ENCODE measurements around the gene THEMIS. TPM values are rescaled to one million over a fixed set of nuclear protein-coding genes. Genes with fewer than 3 reads are reported as not detected.

Gene THEMIS
- total and polyA plus RNA-seq, 2 of the 4 experiments (the other 2 are of a cell fraction), result not detected

DNA sequence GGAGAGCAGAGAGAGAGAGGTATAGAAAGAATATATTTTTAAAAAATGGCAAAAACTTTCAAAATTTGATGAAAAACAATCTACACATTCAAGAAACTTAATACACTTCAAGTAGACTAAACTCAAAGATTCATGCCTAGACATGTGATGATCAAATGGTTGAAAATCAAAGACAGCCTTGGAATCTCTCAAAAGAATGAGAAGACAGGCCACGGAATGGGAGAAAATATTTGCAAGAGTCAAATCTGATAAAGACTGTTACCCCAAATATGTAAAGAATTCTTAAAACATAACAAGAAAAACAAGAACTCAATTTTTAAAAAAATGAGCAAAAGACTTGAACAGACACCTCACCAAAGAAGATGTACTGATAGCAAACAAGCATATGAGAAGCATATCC, 49.7 kb downstream of the THEMIS start:
- Histone ChIP-seq H2BK20ac (ENCODE audit: low read depth, low read length) (no peak overlapping the region), H4K20me1 (ENCODE audit: insufficient read depth, low read length) (no peaks in the 10 kb centered on the region), H3K9me1 (ENCODE audit: insufficient read depth, low read length) (no peaks in the 10 kb centered on the region), H2AFZ (replicated peaks; ENCODE audit: low read length, poor library complexity) (no peak overlapping the region), H3K27ac (ENCODE audit: insufficient read depth, low read length) (no peak overlapping the region), H2BK15ac (ENCODE audit: low read depth, low read length) (no peak overlapping the region), H3K9me3 (ENCODE audit: control insufficient read depth, insufficient read depth, low read length) (no peaks in the 10 kb centered on the region), H3K18ac (ENCODE audit: low read depth, low read length) (no peak overlapping the region), H4K5ac (ENCODE audit: low read depth, low read length) (no peak overlapping the region), H3K4me1 (ENCODE audit: control insufficient read depth, insufficient read depth, low read length) (no peaks in the 10 kb centered on the region), H3K14ac (replicated peaks; ENCODE audit: low read depth, low read length) (no peak overlapping the region), H2BK5ac (ENCODE audit: low read depth, low read length, poor library complexity, severe bottlenecking) (no peak overlapping the region), H2AK9ac (replicated peaks; ENCODE audit: low read depth, low read length, poor library complexity) (no peak overlapping the region), H4K91ac (ENCODE audit: insufficient read depth, low read depth, low read length) (no peak overlapping the region), H3K4me3 (ENCODE audit: insufficient read depth, low read depth, low read length) (no peak overlapping the region), H2BK120ac (ENCODE audit: low read depth, low read length) (no peak overlapping the region), H3K9ac (ENCODE audit: low read depth, low read length) (no peak overlapping the region), H3K4ac (ENCODE audit: low read depth, low read length) (no peak overlapping the region), H3K79me1 (ENCODE audit: low read depth in 1 of 2, low read length in 2 of 2) (no peaks in the 10 kb centered on the region), H3K23ac (ENCODE audit: low read depth, low read length) (no peak overlapping the region), H3K4me2 (ENCODE audit: low read depth, low read length) (no peak overlapping the region), H3K56ac (ENCODE audit: extremely low read depth, insufficient read depth, low read length) (no peak overlapping the region), H2AK5ac (ENCODE audit: low read depth, low read length) (no peak overlapping the region), H3K27me3 (ENCODE audit: control insufficient read depth, insufficient read depth, low read length) (no peaks in the 10 kb centered on the region), H4K8ac (ENCODE audit: low read depth in 2 of 2, low read length in 2 of 2) (no peak overlapping the region), H3K36me3 (ENCODE audit: control insufficient read depth, insufficient read depth, low read length) (no peaks in the 10 kb centered on the region)
- ATAC-seq (ENCODE audit: low read depth) (peak; percentile 62), DNase-seq (peak; percentile 26)
- CTCF ChIA-PET, result no interaction called here
- no TSS peak for BruUV-seq (replicated peaks)
- no CpG with 5 or more reads among the region's 1 CpG for WGBS, 2 experiments (ENCODE audit: extremely low coverage in 2 of 2, insufficient read length in 1 of 2)
- dilution Hi-C loops (cut with HindIII; ENCODE audit: low sequenced_read_pairs, unreplicated experiment) (no loop called here), in situ Hi-C loops (cut with MboI; ENCODE audit: low sequenced_read_pairs) (loop anchor here (10.0 kb wide), 1 partner anchor 884 kb away; no protein-coding TSS in a partner anchor), intact Hi-C loops (cut with micrococcal nuclease) (loop anchor here (10.0 kb wide), 2 partner anchors 324 to 494 kb away; no protein-coding TSS in a partner anchor)
- POLR2A ChIA-PET (ENCODE audit: unreplicated experiment), result no interaction called here
- TF ChIP-seq NFE2L2 (IDR thresholded peaks at IDR 0.05; ENCODE audit: low read depth, low read length), result no peak
- no peak for TF ChIP-seq SMC3 (IDR thresholded peaks at IDR 0.05; ENCODE audit: low read depth, low read length)
- TF ChIP-seq, protein P1, sequence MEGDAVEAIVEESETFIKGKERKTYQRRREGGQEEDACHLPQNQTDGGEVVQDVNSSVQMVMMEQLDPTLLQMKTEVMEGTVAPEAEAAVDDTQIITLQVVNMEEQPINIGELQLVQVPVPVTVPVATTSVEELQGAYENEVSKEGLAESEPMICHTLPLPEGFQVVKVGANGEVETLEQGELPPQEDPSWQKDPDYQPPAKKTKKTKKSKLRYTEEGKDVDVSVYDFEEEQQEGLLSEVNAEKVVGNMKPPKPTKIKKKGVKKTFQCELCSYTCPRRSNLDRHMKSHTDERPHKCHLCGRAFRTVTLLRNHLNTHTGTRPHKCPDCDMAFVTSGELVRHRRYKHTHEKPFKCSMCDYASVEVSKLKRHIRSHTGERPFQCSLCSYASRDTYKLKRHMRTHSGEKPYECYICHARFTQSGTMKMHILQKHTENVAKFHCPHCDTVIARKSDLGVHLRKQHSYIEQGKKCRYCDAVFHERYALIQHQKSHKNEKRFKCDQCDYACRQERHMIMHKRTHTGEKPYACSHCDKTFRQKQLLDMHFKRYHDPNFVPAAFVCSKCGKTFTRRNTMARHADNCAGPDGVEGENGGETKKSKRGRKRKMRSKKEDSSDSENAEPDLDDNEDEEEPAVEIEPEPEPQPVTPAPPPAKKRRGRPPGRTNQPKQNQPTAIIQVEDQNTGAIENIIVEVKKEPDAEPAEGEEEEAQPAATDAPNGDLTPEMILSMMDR (conservative IDR thresholded peaks at IDR 0.05; ENCODE audit: low read depth, low read length), result no peak
- no peak for TF ChIP-seq RCOR1 (IDR thresholded peaks at IDR 0.05; ENCODE audit: insufficient replicate concordance, low read length)
- TF ChIP-seq MAZ (IDR thresholded peaks at IDR 0.05; ENCODE audit: borderline replicate concordance, low read depth, low read length), result no peak
- TF ChIP-seq CEBPB (IDR thresholded peaks at IDR 0.05; ENCODE audit: low read depth, low read length), result no peak
- TF ChIP-seq MXI1 (IDR thresholded peaks at IDR 0.05; ENCODE audit: borderline replicate concordance, low read depth, low read length), result no peak
- no peak for TF ChIP-seq CHD1 (IDR thresholded peaks at IDR 0.05; ENCODE audit: low read depth, low read length)
- TF ChIP-seq, protein P2, sequence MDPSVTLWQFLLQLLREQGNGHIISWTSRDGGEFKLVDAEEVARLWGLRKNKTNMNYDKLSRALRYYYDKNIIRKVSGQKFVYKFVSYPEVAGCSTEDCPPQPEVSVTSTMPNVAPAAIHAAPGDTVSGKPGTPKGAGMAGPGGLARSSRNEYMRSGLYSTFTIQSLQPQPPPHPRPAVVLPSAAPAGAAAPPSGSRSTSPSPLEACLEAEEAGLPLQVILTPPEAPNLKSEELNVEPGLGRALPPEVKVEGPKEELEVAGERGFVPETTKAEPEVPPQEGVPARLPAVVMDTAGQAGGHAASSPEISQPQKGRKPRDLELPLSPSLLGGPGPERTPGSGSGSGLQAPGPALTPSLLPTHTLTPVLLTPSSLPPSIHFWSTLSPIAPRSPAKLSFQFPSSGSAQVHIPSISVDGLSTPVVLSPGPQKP (IDR thresholded peaks at IDR 0.05; ENCODE audit: borderline replicate concordance, low read depth, low read length), result no peak
- no peak for TF ChIP-seq FOS (IDR thresholded peaks at IDR 0.05; ENCODE audit: low read depth, low read length)
- TF ChIP-seq, protein P3, sequence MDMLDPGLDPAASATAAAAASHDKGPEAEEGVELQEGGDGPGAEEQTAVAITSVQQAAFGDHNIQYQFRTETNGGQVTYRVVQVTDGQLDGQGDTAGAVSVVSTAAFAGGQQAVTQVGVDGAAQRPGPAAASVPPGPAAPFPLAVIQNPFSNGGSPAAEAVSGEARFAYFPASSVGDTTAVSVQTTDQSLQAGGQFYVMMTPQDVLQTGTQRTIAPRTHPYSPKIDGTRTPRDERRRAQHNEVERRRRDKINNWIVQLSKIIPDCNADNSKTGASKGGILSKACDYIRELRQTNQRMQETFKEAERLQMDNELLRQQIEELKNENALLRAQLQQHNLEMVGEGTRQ (IDR thresholded peaks at IDR 0.05; ENCODE audit: low read depth, low read length), result no peak

Measured in IMR-90 (cell line).